Renal cortical epithelial cell (primary cell): Measurements from ENCODE around the gene PPP3R1. TPM values are rescaled to one million over a fixed set of nuclear protein-coding genes. Genes with fewer than 3 reads are reported as not detected.

Experiments used
- DNase-seq: peaks from one replicate; pipeline ENCODE4 v3.0.0-alpha.2; 2011; ENCODE audit warnings: low read depth
- total RNA-seq: library from RNA; depleted of rRNA; stranded (reverse); fragments of >200 nt; gene quantifications from 2 replicates; pipeline ENCODE4 v1.2.3, GENCODE V29; 2014

PPP3R1 gene
- total RNA-seq, 1 donor from 2014 or later = 52.9 TPM

DNA sequence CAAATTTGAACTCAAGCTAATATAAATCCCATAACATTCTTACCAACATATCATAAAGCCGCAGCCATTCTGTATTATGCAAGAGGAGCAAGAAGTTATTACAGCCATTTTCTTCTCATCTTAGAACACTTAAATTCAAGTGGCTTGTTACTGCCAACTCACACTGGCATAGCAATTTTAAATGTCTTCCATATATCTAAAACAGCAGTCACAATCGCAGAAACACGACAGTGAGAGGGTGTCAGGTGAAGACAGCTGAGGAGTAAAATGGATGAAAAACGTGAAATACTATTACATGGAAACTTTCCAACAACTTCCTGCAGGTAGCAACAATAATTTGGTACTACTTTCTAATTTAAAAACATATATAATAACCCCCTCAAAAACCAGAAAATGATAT lies 17.9 kb downstream of the PPP3R1 start:
- no peak for DNase-seq

DNA sequence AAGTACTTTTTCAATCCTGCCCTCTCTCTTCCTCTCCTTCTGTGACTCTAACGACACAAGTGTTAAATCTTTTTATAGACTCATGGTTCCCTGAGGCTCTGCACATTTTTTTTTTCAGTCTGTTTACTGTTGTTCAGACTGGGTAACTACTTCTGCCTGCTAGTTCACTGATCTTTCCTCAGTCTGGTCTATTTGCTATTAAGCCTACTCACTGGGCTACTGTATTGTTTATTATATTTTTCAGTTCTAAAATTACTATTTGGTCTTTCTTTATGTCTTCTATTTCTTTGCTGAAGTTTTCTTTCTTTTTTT lies 21.3 kb downstream of the PPP3R1 start:
- DNase-seq = peak; percentile 30

DNA sequence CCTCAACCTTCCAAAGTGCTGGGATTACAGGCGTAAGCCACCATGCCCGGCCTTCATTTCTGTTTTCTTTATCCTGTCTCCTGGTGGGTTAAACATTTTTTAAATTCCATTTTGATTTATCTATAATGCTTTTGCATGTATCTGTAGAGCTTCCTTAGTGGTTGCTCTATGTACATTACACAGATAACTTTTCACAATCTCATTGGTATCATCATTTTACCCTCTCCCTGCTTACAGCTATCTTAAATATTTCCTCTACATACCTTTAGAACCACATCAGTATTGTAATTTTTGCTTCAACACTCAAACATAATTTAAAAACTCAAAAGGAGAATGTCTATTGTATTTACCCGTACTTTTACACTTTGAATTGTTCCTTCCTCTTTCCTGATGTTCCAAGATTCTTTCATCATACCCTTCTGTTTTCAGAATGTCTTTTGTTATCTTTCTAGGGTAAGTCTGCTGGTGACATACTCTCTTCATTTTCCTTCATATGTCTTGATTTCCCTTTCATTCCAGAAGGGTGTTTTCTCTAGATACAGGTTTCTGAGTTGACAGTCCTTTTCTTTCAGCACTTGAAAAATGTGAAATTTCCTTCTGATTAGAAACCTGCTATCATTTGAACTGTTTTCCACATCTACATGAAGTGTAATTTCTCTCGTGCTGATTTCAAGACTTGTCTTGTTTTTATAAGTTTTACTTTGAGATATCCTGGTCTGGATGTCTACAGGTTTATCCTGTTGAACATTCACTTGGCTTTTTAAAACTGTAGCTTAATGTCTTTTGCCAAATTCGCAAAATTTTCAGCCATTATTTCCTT lies 21.9 kb downstream of the PPP3R1 start:
- DNase-seq = no peak

DNA sequence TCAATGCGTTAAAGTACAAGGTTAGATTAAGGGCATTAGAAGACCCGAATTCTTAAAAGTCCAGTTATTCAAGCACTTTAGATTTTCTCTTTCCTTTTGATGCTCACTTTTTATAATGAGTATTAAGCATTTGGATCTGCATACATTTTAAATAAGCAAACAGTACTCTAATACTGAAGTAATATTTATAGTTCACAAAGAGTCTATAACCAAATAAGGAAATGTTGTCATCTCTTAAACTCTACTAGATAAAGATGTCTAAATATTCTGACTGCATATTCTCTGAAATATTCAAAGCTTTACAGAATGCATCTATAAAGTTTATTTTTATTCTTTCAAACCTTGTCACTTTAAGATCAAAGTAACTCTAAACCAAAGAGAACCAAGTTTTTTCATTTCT lies 25.5 kb downstream of the PPP3R1 start:
- DNase-seq = no peak

DNA sequence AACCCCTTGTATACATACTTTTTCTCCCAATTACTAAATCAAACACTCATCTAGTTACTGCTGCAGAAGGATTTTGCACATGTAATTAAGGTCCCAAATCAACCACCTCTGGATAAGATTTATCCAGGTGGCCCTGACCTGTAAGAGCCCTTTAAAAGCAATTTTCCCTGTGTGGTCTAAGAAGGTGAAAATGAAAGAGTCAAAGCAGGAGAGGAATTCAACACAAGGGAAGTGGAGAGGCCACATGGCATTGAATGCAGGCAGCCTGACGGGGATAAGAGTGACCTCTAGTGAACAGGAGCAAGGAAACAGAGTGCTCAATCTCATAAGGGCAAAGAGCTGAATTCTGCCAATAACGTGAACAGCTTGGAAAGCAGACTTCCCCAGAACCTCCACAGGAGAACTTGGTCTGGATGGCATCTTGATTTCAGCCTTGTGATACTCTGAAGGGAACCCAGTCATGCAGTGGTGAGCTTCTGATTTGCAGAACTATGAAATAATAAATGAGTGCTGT lies 27.2 kb downstream of the PPP3R1 start:
- DNase-seq = peak; percentile 53

DNA sequence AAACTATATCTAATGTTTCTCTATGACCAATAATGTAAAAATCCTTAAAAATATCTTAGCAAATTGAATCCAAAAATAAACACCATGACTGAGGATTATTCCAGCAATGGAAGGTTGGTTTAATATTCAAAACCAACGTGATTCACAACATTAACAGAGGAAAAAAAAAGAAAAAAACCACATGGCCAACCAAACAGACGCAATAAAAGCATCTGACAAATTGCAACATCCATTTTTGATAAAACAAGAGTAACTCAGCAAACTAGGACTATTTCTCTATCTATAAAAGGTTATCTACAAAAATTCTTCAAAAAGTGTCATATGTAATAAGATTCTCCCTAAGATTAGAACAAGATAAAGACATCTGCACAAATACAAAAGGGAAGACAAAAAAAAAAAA lies 28.9 kb downstream of the PPP3R1 start:
- no peak for DNase-seq

DNA sequence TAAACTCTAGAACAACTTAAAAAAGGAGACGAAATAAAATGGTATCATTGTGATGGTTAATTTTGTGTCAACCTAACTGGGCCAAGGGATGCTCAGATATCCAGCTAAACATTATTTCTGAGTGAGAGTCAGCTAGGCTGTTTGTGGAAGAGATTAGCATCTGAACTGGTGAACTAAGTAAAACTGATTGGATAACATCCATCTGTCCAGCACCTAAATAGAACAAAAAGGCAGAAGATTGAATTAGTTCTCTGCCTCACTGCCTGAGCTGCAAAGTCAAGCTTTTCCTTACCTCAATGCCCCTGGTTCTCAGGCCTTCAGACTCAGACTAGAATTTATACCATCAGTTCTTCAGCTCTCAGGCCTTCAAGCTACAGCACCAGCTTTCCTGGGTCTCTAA lies 30.0 kb downstream of the PPP3R1 start:
- no peak for DNase-seq

DNA sequence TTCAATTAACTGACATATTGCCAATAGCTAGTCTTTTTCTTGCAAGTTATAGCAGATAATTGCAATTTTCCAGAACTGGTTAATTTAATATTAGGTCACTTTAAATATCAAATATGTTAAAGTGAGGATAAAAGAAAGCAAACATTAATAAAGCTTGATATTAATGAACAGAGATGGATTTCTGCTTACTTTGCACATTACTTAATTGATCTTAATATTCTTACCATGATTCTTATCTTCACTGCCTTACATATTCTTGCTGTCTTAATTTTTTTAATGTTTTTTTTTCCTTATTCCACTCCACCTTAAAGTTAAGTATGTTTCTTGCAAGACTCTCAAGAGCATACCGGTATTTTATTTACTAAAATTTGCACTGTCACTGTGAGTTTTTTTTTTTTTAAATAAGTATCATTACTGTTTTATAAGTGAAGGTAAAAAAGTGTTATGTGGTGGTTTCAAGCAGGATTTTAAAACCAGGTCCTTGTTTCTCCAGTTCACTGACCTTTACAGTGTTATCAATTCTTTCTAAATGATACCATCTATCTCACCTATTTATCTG lies 33.9 kb downstream of the PPP3R1 start:
- DNase-seq = no peak

DNA sequence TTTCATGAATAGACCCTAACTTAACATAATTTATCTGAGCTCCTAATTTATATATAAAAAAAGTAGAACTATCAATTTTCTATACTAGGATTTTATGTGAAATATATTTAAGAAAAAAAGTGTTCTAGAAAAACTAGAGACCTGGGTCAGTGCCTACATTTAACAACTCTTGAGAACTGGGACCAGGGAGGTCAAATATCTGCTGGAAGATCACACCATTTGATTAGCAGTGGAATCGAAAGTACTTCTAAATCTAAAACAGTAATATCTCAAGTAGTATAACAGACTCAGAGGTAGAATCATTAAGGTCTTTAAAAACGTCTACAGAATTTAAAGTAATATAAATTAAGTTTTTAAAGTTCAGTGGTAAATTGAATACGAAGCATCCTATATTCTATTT lies 34.6 kb downstream of the PPP3R1 start:
- DNase-seq = no peak

DNA sequence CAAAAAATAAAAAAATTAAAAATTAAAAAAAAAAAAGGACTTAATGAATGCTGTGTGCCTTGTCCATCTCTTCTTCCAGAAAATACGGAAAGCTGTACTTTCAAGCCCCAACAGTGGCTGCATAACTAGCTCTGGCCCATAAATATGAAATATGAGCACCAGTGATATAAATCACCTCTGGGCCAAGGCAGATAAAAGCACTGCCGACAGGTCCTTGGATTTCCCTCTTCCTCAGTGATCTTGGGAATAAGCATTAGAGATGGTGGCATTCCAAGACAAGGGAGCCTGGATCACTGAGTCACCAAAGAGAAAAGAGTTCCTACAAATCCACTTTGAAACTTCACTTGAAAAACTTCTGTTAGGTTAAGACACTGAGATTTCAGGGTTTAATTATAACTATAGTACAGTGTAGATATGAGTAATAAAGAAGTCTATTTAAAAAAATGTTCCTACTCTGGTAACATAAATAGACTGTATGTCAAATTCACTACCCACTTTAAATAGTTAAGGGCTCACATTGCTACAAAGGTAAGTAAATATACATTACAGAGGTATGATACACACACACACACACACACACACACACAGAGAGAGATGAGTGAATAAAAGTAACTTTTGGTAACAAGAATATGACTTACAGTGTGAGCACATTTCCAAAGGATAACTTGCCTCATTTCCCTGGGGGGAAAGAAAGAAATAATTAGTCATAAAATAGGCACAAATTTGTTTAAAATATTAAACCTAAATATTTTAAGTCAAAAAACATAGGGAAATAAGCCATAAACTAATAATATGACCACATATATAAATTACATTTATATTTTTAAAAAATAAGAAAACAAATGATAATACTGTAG lies 35.6 kb downstream of the PPP3R1 start:
- DNase-seq = no peak

DNA sequence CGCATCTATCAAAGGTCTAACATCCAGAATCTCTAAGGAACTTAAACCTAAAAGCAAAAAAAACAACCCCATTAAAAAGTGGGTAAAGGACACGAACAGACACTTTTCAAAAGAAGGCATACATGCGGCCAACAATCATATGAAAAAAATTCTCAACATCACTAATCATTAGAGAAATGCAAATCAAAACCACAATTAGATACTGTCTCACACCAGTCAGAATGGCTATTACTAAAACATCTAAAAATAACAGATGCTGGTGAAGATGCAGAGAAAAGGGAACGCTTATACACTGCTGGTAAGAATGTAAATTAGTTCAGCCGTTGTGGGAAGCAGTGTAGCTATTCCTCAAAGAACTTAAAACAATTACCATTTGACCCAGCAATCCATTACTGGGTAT lies 38.0 kb downstream of the PPP3R1 start:
- no peak for DNase-seq

DNA sequence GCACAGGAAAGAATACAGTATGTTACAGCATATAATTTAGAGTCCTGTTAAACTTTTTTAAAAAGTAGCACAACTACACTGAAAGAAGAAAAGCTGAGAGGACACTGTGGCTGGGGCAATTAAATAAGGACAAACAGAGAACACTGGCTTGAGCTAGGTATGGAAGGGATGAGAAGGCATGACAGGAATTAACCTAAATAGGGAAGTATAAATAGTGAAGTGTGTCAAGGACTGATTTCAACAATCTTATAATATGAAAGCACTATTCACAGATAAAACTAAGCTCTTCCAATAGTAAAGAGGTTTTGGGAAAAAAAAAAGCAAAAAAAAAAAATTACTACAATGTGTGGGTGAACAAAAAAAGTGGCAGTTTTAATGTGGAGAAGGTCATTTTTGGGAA lies 45.5 kb downstream of the PPP3R1 start:
- no peak for DNase-seq

DNA sequence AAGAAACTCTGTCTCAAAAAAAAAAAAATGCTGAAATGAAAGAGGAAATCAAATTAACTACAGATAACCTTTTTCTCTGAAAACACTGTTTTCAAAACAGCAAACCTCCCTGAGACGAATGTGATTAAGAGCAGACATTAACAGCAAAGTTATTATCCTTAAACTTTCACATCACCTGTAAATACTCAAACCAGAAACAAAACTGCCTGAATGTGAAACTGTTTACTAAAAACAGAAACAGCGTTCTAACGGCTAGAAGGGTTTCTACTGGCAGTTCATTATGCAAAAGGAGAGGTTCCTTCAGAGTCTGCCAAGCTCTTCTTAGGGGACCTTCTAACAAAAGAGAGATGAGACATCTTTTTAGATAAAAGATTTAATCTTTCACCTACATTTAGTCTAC lies 48.7 kb downstream of the PPP3R1 start:
- no peak for DNase-seq

DNA sequence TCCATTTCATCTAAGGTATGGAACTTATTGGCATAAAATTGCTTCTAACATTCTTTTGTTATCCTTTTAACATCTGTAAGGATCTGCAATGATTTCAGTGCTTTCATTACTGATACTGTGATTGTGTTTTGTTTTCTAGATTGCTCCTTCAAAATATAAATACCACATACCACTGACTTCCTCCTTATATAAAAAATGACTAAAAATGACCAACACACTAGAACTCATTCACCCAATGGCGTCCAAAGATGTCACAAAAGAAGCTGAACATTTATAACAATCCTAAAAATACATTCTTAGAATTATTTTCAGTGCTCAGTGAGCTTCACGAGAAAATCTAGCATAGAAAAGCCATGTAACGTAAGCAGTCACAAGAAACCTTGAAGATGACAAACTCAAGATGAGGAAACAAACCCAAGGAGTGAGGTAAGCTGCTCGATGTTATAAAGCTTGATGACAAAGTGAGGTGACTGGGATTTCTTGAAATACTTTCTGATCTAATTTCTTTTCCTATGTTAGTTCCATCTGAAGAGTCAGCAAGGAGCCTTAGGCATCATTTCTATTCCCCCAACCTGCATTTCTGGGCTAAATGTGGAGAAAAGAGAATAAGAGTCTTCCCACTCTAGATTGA lies 52.1 kb downstream of the PPP3R1 start:
- no peak for DNase-seq

DNA sequence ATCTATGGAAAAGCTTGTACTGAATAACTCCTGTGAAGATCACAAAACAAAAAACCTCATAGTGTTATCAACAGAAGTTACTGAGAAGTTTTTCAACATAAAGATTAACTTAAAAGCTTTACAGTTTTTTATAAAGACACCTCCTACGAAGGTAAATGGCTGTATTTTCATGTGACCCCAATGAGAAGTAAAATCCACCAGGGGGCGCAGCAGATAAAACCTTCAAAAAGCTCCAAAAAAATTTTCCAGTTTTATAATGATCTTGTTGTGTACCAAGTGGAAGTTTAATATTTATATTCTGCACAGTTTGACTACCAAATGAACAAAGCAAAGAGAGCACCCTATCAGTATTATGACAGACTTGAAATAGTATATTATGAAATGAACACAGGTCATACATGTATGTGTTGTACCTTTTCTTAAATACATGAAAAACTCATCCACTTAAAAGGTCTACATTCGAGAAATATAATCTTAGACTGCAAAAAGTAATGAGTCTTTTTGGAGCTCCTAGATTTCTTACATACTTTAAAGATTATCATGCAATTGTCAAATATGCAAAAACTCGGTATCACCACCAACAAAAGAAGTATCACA lies 56.1 kb downstream of the PPP3R1 start:
- peak; percentile 45 for DNase-seq

DNA sequence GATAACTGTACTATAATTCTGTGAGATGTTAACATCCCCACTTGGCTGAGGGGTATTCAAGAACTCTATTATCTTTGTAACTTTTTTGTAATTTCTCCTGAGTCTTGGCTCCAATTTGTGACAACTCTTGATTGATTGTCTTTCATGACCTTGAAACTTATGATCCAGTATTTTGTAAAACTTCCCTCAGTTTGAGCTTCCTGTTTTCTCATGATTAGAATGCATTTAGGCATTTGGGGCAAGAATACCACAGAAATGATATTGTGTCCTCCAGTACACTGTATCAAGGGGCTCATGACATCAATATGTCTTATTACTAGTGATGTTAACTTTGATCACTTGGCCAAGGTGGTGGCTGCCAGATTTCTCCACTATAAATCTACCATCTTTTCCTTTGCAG lies 57.2 kb downstream of the PPP3R1 start:
- no peak for DNase-seq

DNA sequence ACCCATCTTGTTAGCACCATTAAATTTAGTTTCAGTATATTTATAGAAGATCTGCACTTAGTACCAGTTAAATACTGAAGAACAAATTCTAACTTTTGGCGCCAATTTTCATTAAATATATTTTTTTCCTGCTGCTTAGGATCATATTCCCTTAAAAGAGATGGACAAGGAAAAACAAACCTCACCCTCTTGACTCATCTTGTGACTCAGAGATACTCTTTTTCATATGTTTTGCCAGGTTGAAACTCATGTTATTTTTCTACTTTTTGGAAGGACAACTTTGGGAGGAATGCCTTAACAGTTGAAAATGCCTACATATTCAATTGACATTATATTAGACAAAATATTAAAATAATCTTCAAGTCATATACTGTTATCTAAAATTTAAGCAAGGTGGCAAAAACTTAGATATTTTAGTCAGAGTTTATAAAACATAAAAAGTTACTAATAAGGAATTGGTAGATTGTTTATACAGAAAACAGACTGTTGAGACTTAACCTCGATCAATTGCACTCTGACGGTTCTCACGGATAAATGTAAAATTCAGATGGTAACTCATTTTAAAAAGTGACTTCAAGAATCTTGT lies 58.5 kb downstream of the PPP3R1 start:
- peak; percentile 51 for DNase-seq

DNA sequence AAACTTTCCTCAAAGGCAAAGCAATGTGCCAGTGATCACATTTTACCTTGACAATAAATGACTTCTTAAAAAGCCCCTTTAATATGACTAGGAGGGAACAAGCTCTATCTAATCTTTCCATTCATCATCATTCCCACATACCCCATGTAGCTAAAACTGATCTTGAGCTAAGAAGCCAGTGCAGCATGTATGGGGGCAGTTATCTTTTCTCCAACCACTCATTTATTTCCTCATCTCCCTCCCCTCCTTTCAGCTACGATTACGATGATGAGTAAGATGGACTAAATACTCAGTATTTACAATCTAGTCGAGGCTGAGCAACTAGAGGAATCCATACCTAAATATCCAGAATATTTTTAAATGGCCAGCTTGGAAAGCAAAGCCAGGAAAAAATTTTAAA lies 59.2 kb downstream of the PPP3R1 start:
- DNase-seq = no peak

DNA sequence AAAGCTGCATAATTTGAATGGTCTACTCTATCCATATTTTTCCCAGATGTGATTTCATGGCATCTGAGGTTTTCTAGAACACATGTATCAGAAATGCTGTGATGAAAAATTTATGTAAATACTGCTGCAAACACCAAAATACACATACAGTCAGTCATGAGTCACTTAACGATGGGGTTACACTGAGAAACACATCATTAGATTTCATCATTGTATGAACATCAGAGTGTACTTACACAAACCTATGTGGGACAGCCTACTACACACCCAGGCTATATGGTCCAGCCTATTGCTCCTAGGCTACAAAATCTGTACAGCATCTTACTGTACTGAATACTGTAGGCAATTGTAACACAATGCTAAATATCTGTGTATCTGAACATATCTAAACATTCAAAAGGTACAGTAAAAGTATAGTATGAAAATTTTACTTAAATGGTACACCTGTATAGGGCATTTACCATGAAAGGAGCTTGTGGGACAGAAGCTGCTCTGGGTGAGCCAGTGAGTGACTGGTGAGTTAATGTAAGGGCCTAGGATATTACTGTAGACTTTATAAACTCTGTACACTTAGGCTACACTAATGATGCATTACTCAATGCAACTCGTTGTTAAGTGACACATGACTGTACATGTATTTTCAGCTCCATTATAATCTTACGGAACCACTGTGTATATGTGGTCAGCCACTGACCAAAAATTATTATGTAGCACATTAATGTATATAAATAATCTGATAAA lies 61.2 kb downstream of the PPP3R1 start:
- peak; percentile 73 for DNase-seq

DNA sequence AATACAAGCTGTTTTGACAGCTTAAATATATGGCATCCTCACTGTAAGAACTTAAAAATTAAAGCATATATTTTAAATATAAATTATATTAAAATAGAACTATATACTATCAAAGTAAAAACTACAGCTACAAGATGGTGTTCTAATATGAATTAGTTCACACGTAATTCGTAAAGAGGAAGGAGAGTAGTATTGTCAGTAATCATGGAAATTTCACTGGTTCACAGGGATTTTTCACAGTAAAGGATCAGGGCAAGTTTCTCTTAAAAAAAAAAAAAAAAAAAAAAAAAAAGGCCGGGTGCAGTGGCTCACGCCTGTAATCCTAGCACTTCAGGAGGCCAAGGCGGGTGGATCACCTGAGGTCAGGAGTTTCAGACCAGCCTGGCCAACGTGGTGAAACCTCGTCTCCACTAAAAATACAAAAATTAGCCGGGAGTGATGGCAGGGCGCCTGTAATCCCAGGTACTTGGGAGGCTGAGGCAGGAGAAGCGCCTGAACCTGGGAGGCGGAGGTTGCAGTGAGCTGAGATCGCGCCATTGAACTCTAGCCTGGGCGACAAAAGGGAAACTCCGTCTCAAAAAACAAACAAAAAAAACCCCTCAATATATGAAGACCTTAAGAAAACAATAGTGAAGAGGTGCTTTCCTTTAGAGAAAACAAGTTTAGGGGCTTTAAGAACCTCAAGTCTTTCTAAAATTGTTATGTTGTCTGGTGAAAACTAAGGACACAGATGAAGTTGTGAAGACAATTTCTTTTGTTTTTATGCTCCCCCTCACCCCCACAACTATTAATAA lies 62.1 kb downstream of the PPP3R1 start:
- DNase-seq = no peak
